Effector CD8-positive, alpha-beta T cell (primary cell): ENCODE measurements around the gene CFAP97.
"Not testable (repeated sequence)": the region's sequence is repeated elsewhere in the genome, so short reads cannot be mapped to it uniquely, and the experiment has no call there.

Source experiments
- DNase-seq: peaks from one replicate; lab custom pipeline; 2025; lab: John Stamatoyannopoulos, UW

Gene CFAP97

GRCh38 chr4:185142912-185143600, 60.7 kb downstream of the CFAP97 start, which contains the start of gene SLC25A4:
Gene SLC25A4 (plus strand): TSS chr4:185143266. CDS start chr4:185143373, 107 bp downstream.
- DNase-seq = peak; percentile 83

GRCh38 chr4:185142564-185142911, 61.3 kb downstream of the CFAP97 start:
- DNase-seq = no peak

DNA sequence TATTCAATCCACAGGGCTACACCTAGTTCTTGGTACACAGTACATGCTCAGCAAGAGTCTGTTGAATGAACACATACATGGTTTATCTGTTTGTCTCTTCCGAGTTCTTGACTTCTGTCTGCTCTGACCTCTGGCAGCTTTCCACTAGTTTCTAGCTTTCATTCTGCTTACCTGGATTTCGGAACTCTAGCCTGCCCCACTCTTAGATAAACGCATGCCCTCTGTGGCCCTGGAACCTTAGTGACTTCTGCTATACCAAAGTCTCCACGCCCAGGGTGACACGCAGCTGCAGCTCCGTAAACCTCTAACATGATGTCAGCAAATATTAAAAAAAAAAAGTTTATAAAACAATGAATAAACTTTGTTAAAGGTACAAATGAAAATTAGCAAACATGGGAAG, 62.0 kb downstream of the CFAP97 start:
- DNase-seq = no peak

GRCh38 chr4:185139736-185140135, 64.1 kb downstream of the CFAP97 start:
- no peak for DNase-seq

DNA sequence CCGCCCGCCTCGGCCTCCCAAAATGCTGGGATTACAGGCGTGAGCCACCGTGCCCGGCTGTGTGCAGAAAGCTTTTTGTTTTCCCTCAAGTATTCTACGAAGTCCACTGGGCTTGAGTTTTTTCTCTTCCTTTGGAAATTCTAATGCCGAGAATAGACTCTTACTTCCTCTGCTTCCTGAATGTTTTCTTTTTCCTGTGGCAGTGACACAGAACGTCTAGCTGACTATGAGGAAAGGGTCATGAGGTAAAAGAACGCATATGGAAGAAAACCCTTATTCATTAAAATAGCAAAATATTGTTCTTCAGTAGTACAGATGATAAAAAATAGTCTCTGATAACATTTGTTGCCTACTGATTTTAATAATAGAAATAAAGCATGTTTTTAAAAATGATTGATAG, 65.6 kb downstream of the CFAP97 start:
- DNase-seq = no peak

DNA sequence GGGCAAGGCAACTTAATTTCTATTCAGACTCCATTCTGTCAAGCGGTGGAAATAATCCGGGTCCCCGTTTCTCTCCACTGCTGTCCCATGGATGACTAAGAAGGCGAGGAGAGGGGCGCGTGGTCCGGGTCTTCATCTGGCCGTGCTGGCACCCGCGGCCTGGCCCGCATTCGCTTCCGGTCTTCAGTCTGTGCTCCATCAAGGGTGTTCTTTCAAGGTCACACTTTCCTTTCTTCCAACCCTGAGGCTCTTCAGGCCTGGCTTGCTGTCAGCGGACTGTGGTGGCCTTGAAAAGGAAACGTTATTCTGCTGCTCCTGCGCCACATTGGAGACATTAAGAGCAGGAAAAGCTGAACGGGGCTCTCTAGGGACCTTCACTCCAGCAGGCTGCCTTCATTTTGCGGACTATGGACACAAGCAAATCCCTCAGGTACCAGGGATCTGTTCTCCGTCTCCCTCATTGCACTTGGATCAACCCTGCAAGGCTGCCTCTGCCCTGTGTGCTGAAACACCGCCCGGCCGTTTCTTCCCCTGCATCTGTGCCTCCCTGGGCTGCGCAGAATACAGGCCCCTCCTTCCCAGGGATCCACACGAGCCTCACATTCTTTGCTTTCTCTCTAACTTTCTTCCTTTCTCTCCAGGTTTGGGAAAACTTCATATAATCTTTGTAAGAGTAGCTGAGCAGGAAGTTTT, 66.4 kb downstream of the CFAP97 start:
- no peak for DNase-seq

GRCh38 chr4:185134307-185134869, 69.4 kb downstream of the CFAP97 start:
- DNase-seq = no peak

- no peak for DNase-seq
These were observed 75.3 kb downstream of the CFAP97 start for GRCh38 chr4:185128272-185129119.

GRCh38 chr4:185127021-185127925, 76.5 kb downstream of the CFAP97 start:
- no peak for DNase-seq

- DNase-seq = no peak
These were observed 79.8 kb downstream of the CFAP97 start for GRCh38 chr4:185124006-185124405.

GRCh38 chr4:185122681-185123345, 81.0 kb downstream of the CFAP97 start:
- DNase-seq = no peak

- no peak for DNase-seq
These were observed 83.2 kb downstream of the CFAP97 start for GRCh38 chr4:185120631-185120946.

GRCh38 chr4:185119927-185120630, 83.7 kb downstream of the CFAP97 start:
- no peak for DNase-seq

- DNase-seq = not testable (repeated sequence)
These were observed 84.3 kb downstream of the CFAP97 start for GRCh38 chr4:185119467-185119866.

- no peak for DNase-seq
These were observed 84.9 kb downstream of the CFAP97 start for GRCh38 chr4:185118876-185119275.

- no peak for DNase-seq
These were observed 86.4 kb downstream of the CFAP97 start for GRCh38 chr4:185117300-185117934.

- no peak for DNase-seq
These were observed 88.0 kb downstream of the CFAP97 start for GRCh38 chr4:185115827-185116232.

GRCh38 chr4:185113340-185113739, 90.5 kb downstream of the CFAP97 start:
- no peak for DNase-seq

DNA sequence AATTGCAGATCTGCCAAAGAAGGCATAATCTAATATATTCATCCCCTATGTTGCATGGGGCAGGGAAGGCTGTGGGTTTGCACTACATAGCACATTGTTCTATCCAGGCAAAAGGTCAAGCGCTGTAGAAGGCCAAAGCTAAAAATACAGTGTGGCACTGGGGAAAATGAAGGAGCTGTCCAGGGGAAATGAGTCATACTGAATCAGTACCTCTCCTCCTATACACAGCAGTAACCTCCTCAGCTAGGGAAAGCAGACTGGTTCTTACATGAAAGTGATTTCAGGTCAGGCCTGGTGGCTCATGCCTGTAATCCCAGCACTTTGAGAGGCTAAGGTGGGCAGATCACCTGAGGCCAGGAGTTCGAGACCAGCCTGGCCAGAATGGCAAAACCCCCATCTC, 91.7 kb downstream of the CFAP97 start:
- no peak for DNase-seq

DNA sequence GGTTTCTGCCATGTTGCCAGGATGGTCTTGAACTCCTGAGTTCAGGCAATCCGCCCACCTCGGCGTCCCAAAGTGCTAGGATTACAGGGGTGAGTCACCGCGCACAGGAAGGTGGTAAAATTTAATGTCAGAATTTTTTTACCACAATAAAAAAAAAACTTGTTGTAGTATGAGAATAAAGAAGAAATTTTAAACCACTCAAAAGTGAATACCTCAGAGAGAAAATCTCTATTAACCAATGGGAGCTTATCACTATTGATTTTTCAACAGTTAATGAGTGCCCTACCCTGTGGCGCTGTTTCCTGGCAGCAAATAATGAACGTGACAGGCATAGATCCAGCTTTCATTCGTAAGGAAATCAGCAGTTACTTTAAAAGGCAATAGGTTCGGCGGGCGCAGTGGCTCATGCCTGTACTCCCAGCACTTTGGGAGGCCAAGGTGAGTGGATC, 93.4 kb downstream of the CFAP97 start:
- no peak for DNase-seq
